GM21717 (cell line): ENCODE measurements around the gene ZNRD2.

Source experiments
- ATAC-seq: cut with Tn5 transposase; IDR thresholded peaks from one replicate; pipeline ENCODE4 v1.9.1; 2021; ENCODE audit warnings: mild to moderate bottlenecking, moderate library complexity; ENCODE audit not compliant: unreplicated experiment

ZNRD2 gene

GRCh38 chr11:65607614-65608426 is 37.5 kb downstream of the ZNRD2 start:
- no peak for ATAC-seq

- ATAC-seq = no peak
Observed at GRCh38 chr11:65609229-65609628, 39.0 kb downstream of the ZNRD2 start.

- no peak for ATAC-seq
Observed at GRCh38 chr11:65609665-65610064, 39.4 kb downstream of the ZNRD2 start.

- ATAC-seq = no peak
Observed at GRCh38 chr11:65610404-65610803, 40.1 kb downstream of the ZNRD2 start.

GRCh38 chr11:65611028-65611757 is 40.9 kb downstream of the ZNRD2 start:
- ATAC-seq = no peak

- ATAC-seq = no peak
Observed at GRCh38 chr11:65611758-65612603, 41.7 kb downstream of the ZNRD2 start.

GRCh38 chr11:65612691-65613090 is 42.4 kb downstream of the ZNRD2 start:
- ATAC-seq = no peak

GRCh38 chr11:65613091-65613928 is 43.0 kb downstream of the ZNRD2 start:
- no peak for ATAC-seq

- peak; percentile 62 for ATAC-seq
Observed at GRCh38 chr11:65615229-65615949, 45.1 kb downstream of the ZNRD2 start, which contains the start of gene PCNX3. Gene PCNX3 (plus strand): TSS chr11:65615776. CDS start chr11:65616312, 536 bp downstream.

- ATAC-seq = peak; percentile 7
Observed at GRCh38 chr11:65615950-65616574, 45.8 kb downstream of the ZNRD2 start.

GRCh38 chr11:65616575-65617001 is 46.3 kb downstream of the ZNRD2 start:
- ATAC-seq = no peak

- ATAC-seq = no peak
Observed at GRCh38 chr11:65617136-65617850, 47.0 kb downstream of the ZNRD2 start.

GRCh38 chr11:65617990-65618751 is 47.9 kb downstream of the ZNRD2 start:
- ATAC-seq = no peak

GRCh38 chr11:65618763-65619162 is 48.5 kb downstream of the ZNRD2 start:
- no peak for ATAC-seq

GRCh38 chr11:65619281-65619928 is 49.1 kb downstream of the ZNRD2 start:
- no peak for ATAC-seq

- no peak for ATAC-seq
Observed at GRCh38 chr11:65620666-65621065, 50.4 kb downstream of the ZNRD2 start.

GRCh38 chr11:65621460-65621859 is 51.2 kb downstream of the ZNRD2 start:
- no peak for ATAC-seq
